HL-60 (cell line): ENCODE measurements around the gene ZNF611.
"Not testable (repeated sequence)": the region's sequence is repeated elsewhere in the genome, so short reads cannot be mapped to it uniquely, and the experiment has no call there.

Experiments
- DNase-seq, 2 experiments: peaks; one replicate each; pipeline ENCODE4 v3.0.0-alpha.2; 2010 to 2020; ENCODE audit warnings: low read depth in 1 of 2, low spot score in 1 of 2
- H3K27ac ChIP-seq: fragments of 250-450 bp; sonication (Bioruptor Pico); replicated peaks from 2 replicates; pipeline ENCODE4 v1.5.1; 2020; ENCODE audit warnings: mild to moderate bottlenecking, moderate library complexity
- H3K27me3 ChIP-seq: fragments of 250-450 bp; sonication (Bioruptor Pico); 2 replicates; pipeline ENCODE4 v1.5.1; 2021; ENCODE audit warnings: mild to moderate bottlenecking, moderate library complexity; ENCODE audit not compliant: insufficient read depth, poor library complexity, severe bottlenecking
- H3K4me3 ChIP-seq: replicated peaks from 2 replicates; pipeline ENCODE4 v1.5.1; 2011; ENCODE audit warnings: mild to moderate bottlenecking, control low read depth, low read length; ENCODE audit not compliant: insufficient read depth
- GABPA ChIP-seq: IDR thresholded peaks from 2 replicates; pipeline ENCODE4 v1.6.1; 2012; ENCODE audit warnings: low read depth
- POLR2AphosphoS5 ChIP-seq: IDR thresholded peaks from 2 replicates; pipeline ENCODE4 v1.6.1; 2012; ENCODE audit warnings: low read depth
- REST ChIP-seq: IDR thresholded peaks from 2 replicates; pipeline ENCODE4 v1.6.1; 2012; ENCODE audit warnings: low read depth; ENCODE audit not compliant: insufficient replicate concordance
- SPI1 ChIP-seq: IDR thresholded peaks from 2 replicates; pipeline ENCODE4 v1.6.1; 2012; ENCODE audit warnings: low read depth, mild to moderate bottlenecking, borderline replicate concordance
- TF ChIP-seq, protein P1 (sequence below): IDR thresholded peaks from one replicate; pipeline ENCODE4 v1.5.1; 2011; ENCODE audit warnings: low read length, control low read depth, inconsistent platforms; ENCODE audit not compliant: insufficient read depth

ZNF611 gene

GRCh38 chr19:52685811-52686210 lies 49.0 kb downstream of the ZNF611 start:
- DNase-seq: no peak
- Histone ChIP-seq H3K4me3 (no peak overlapping the region), H3K27me3 (no peaks in the 10 kb centered on the region), H3K27ac (no peak overlapping the region)
- TF ChIP-seq REST (no peak), GABPA (no peak), POLR2AphosphoS5 (no peak), SPI1 (no peak)
- TF ChIP-seq, protein P1, sequence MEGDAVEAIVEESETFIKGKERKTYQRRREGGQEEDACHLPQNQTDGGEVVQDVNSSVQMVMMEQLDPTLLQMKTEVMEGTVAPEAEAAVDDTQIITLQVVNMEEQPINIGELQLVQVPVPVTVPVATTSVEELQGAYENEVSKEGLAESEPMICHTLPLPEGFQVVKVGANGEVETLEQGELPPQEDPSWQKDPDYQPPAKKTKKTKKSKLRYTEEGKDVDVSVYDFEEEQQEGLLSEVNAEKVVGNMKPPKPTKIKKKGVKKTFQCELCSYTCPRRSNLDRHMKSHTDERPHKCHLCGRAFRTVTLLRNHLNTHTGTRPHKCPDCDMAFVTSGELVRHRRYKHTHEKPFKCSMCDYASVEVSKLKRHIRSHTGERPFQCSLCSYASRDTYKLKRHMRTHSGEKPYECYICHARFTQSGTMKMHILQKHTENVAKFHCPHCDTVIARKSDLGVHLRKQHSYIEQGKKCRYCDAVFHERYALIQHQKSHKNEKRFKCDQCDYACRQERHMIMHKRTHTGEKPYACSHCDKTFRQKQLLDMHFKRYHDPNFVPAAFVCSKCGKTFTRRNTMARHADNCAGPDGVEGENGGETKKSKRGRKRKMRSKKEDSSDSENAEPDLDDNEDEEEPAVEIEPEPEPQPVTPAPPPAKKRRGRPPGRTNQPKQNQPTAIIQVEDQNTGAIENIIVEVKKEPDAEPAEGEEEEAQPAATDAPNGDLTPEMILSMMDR: no peak

- not testable (repeated sequence) for H3K27ac ChIP-seq, H3K27me3 ChIP-seq, H3K4me3 ChIP-seq
Observed at GRCh38 chr19:52681216-52681615, 53.6 kb downstream of the ZNF611 start.

GRCh38 chr19:52679598-52679997 lies 55.2 kb downstream of the ZNF611 start:
- DNase-seq: no peak
- Histone ChIP-seq H3K4me3 (no peak overlapping the region), H3K27me3 (no peaks in the 10 kb centered on the region), H3K27ac (no peak overlapping the region)
- TF ChIP-seq SPI1 (no peak), GABPA (no peak), POLR2AphosphoS5 (no peak), REST (no peak)
- TF ChIP-seq, protein P1: no peak

More at GRCh38 chr19:52681216-52681615, 53.6 kb downstream of the ZNF611 start:
- not testable (repeated sequence) for DNase-seq

- H3K27me3 ChIP-seq, H3K27ac ChIP-seq, H3K4me3 ChIP-seq, DNase-seq: not testable (repeated sequence)
Observed at GRCh38 chr19:52675239-52675638, 59.6 kb downstream of the ZNF611 start.

DNA sequence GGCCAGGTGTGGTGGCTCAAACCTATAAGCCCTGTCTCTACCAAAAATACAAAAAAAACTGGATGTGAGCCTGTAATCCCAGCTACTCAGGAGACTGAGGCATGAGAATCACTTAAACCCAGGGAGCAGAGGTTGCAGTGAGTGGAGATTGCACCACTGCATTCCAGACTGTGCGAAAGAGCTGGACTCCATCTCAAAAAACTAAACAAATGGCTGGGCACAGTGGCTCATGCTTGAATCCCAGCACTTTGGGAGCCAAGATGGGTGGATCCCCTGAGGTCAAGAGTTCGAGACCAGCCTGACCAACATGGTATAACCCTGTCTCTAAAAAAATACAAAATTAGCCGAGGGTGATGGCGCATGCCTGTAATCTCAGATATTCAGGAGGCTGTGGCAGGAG lies 61.8 kb downstream of the ZNF611 start:
- DNase-seq: no peak
- TF ChIP-seq SPI1 (no peak), REST (no peak), GABPA (no peak), POLR2AphosphoS5 (no peak)
- TF ChIP-seq, protein P1: no peak
- no peak overlapping the region for H3K4me3 ChIP-seq
- no peaks in the 10 kb centered on the region for H3K27me3 ChIP-seq
- no peak overlapping the region for H3K27ac ChIP-seq
